CD4-positive, alpha-beta T cell treated with Interleukin-6 at 100 ng/mL for 8 hours (primary cell): ENCODE data around the gene TCF3.
A peak's percentile ranks its signal among the peaks of the same experiment; 100 is the strongest.

ENCODE experiments used
- DNase-seq: peaks from one replicate; pipeline ENCODE4 v3.0.0-alpha.2; 2020; ENCODE audit warnings: mixed read lengths, low spot score

The TCF3 gene

DNA sequence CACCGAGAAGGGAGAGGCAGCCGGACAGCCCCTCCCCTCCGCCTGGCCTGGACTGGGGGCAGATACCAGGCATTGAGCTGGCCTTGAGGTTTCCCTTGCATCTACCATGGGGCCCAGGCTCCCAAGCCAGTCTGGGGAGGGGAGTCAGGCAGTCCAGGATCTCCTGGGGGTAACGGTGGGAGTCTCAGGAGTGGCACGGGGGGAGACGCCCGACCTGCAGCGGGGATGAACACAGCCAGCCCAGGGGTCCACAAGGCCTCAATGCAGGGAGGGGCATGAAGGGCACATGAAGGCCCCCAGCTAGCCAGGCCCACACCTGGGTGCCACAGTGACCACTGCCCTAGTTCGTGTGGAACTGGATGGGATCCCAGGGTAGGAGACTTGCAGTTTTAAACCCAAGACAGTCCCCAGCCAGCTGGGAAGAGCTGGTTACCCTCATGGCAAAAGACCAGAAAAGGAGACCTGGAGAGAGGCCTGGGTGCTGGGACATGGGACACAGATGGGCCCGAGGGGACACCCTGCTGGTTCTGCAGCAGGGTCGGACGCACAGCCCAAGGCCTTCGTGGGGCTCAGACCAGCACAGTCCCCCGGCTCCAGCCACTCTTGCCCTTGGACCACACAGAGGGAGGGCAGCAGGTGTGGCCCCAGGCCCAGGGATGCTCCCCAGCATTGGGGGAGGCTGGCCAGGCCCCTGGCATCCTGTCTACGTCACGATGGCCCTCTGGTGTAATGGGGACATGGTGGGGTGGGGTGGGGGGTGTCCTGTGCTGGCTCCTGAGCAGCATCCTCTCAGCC, 42.5 kb downstream of the TCF3 start:
- no peak for DNase-seq

- peak; percentile 39 for DNase-seq
These were observed 43.4 kb downstream of the TCF3 start for GRCh38 chr19:1609103-1609396.

- DNase-seq: peak; percentile 41
These were observed 43.9 kb downstream of the TCF3 start for GRCh38 chr19:1608359-1609102.

GRCh38 chr19:1606138-1606651, 46.2 kb downstream of the TCF3 start:
- no peak for DNase-seq

- peak; percentile 92 for DNase-seq
These were observed 46.9 kb downstream of the TCF3 start, which contains the start of gene UQCR11 for GRCh38 chr19:1605236-1606137. Gene UQCR11 (minus strand): TSS chr19:1605462. CDS start chr19:1605409, 53 bp downstream.

- no peak for DNase-seq
These were observed 50.2 kb downstream of the TCF3 start for GRCh38 chr19:1602091-1602707.

GRCh38 chr19:1601613-1602064, 50.8 kb downstream of the TCF3 start:
- no peak for DNase-seq

- no peak for DNase-seq
These were observed 53.0 kb downstream of the TCF3 start for GRCh38 chr19:1599460-1599846.

DNA sequence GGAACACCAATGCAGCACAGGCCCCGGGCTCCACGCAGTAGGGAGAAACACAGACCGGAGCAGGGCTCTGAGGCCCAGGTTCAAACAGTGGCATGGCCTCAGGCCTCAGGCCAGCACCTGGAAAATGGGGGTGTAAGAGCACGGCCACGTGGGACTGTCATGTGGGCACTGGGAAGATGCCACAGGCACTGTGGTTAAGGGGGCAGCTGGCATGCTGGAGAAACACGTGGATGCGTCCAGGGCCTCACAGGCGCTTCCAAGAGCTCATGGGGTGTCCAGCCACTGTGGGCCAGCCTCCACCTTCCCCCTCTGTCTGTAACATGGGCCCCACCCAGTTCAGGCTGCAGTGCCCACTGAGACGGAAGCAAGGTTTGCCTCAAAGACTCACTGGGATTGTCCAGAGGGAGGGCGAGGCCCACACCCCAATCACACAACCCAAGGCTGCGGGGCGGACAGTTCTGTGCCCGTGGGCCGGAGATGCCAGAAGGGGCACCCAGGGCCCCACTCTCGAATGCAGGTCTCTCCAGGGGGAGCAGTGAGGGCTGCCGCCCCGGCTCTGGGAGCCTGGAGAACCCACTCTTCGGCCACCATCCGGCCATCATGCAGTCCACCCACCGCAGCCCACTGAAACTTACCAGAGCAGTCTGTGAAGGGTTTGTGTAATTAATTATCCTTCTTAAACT, 53.5 kb downstream of the TCF3 start:
- DNase-seq: no peak

- no peak for DNase-seq
These were observed 59.0 kb downstream of the TCF3 start for GRCh38 chr19:1593501-1593772.

DNA sequence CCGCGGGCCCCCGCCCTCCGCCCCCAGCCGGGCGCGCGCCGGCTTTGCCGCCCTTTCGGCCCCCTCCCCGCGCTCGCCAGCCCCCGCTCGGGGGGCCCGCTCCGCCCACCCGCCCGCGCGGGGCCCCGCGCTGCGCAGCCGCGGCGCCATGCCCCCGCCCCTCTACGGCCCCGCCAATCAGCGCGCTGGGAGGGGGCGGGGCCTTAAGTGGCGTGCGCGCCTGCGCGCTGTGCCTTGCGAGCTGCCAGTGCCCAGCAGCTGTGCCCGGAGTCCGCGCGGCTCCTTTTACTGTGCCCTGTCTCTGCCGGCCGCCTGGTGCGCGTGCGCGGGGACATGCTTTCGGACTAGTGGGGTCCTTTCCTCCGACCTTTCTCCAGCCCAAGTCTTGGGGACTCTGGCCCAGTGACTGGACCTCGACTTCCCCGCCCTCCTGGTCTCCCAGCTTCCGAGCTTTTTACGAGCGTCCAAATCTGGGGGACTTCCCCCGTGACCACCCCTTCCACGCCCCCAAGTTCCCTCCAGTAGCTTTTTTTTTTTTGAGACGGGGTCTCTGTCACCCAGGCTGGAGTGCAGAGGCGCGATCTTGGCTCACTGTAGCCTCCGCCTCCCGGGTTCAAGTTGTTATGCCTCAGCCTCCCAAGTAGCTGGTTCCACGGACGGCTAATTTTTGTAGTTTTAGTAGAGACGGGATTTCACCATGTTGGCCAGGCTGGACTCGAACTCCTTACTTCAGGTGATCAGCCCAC, 59.5 kb downstream of the TCF3 start, which contains the start of gene MBD3:
TSS of gene MBD3 (minus strand) at position 111 of the 746 bp plus-strand sequence. CDS start 234 bp downstream, outside the sequence.
- peak; percentile 87 for DNase-seq

DNA sequence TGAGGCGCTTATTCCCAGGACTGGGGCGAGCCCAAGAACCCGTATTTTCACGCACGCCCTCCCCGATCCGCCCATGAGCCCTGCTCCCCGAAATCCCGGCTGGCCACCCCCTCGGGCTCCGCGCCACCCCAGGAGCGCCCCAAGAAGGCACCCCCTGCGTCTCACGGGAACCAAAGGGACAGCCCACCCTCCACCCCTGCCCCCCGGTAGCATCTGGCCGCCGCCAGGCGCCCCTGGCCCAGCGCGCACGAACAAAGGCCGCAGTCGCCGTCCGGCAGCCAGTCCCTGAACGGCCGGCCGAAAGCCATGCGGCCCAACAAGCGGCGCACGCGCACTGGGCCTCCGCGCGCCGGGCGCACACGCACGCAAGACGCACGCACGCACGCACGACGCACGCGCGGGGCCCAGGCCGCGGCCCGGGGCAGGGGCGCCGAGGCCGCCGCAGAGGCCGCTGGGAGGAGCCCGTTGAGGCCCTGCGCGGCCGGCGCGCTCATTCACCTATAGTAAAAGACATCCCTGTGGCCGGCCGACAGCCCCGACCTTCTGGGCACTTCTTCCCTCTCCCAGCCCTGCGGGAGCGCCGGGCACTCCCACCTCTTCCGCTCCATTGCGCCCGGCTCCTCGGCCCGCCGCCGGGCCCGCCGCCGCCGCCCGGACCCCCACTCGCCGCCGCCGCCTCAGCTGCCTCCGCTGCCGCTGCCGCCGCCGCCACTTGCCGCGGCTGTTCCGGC, 60.2 kb downstream of the TCF3 start:
- DNase-seq: peak; percentile 86

DNA sequence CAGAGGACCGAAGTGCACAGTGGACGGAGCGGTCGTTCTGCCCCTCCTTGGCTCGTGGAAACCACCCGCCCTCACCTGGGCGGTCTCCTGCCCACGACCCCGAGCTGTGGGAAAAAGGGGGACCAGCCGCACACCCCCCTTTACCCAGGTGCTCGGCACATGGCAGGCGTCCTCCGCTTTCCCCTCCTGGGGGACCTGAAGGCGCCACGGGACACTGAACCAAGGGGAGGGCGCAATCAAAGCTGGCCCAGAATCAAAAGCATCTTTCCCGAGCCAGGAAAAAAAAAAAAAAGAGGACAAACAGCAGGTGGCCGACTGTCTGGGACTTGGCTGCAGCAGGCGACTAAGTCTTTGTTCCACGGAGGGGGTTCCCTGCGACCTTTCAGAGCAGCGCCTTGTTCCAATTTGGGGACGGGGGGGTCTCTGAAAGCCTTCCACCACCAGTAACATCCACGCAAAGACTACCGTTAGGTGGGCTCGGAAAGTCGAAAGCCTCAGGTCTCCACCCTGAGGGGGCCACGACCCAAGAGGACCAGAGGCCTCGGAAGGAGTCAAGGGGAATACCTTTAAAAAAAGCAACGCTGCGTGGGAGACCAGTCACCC, 60.9 kb downstream of the TCF3 start:
- DNase-seq: no peak

GRCh38 chr19:1590641-1591397, 61.6 kb downstream of the TCF3 start:
- DNase-seq: no peak

GRCh38 chr19:1587872-1588271, 64.5 kb downstream of the TCF3 start:
- DNase-seq: no peak

GRCh38 chr19:1585243-1585580, 67.2 kb downstream of the TCF3 start:
- no peak for DNase-seq

DNA sequence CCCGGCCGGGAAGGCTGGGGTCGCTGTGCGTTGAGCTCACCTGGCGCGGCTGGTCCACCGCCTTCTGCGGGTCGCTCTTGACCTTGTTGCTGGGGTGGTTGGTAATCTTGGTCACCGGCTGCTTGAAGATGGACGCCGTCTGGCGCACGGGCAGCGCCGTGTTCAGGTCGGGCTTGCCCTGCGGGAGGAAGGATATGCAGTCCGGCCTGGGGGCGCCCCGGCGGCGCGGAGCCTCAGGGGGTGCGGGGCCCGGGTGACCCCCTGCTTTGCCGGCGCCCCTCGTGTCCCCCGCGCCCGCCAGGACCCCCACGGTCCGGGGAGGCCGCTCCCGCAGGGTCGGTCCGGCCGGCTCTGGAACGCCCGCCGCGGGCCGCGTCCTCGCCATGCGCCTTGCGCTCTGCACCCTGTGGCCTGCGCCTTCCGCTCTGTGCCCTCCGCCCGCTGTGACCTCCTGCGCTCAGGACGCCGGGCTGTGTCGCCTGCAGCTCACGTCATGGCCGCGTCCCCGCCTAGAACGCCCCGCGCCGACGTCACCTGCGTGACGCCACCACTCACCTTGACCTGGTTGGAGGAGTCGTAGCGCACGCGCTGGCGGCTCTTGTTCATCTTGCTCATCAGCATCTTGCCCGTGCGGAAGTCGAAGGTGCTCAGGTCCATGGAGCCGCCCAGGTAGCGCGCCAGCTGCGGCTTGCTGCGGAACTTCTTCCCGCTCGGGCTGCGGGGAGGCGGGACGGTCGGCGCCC, 67.7 kb downstream of the TCF3 start:
- DNase-seq: no peak

DNA sequence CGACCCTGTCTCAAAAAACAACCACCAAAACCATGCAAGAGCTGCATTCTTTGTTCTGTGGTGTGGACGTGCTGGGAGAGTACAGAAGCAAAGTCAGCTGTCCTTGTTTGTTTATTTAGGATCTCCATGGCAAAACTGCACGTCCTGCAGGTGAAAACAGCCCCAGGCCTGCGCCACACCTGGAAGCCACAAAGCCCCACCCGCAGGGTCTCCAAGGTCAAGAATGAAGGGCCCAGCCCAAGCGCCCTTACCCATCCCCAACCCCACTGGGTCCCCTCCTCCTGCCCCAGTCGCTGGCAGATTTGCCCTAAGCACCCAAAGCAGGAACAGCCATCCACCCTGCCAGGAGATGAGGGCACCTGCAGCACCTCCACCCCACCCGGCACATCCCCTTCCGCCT, 70.2 kb downstream of the TCF3 start:
- DNase-seq: no peak
